Naive thymus-derived CD8-positive, alpha-beta T cell (primary cell): Measurements from ENCODE around the gene PFDN4. TPM values are rescaled to one million over a fixed set of nuclear protein-coding genes. Genes with fewer than 3 reads are reported as not detected.
"Not testable (repeated sequence)": the region's sequence is repeated elsewhere in the genome, so short reads cannot be mapped to it uniquely, and the experiment has no call there.

Source experiments
- ATAC-seq, 2 donors: fragments of 150-1000 bp; cut with Tn5 transposase in 1 of 2; sonication (Bioruptor Pico), chemical (Tn5 transposase) in 1 of 2; 1 replicate in 1 of 2; 2 replicates in 1 of 2; pipeline ENCODE4 v1.10.0; 2021; ENCODE audit warnings: mild to moderate bottlenecking in 2 of 2, moderate library complexity in 2 of 2
- POLR2A ChIA-PET: fragments of 350-600 bp; sonication (Branson Sonifier 250); formaldehyde crosslinking; loops from one replicate; lab custom pipeline; 2021; ENCODE audit warnings: antibody characterized with exemption; lab: Charles Lee
- DNase-seq, 10 donors: peaks; one replicate each; pipeline versions ENCODE4 v3.0.0 to v3.0.0-alpha.2; 2020 to 2022
- H3K27ac Mint-ChIP-seq, 10 donors: one replicate each; pipeline ENCODE4 v1.8.0; 2020 to 2022; ENCODE audit warnings: mild to moderate bottlenecking in 10 of 10, mixed read lengths in 10 of 10, moderate library complexity in 4 of 10, inconsistent platforms in 1 of 10
- H3K27me3 Mint-ChIP-seq, 5 donors: one replicate each; pipeline ENCODE4 v1.8.0; 2021 to 2022; ENCODE audit warnings: mixed read lengths in 5 of 5
- H3K36me3 Mint-ChIP-seq, 3 donors: one replicate each; pipeline ENCODE4 v1.8.0; 2020 to 2022; ENCODE audit warnings: mixed read lengths in 3 of 3, mild to moderate bottlenecking in 2 of 3, inconsistent platforms in 1 of 3
- H3K4me1 Mint-ChIP-seq, 4 donors: one replicate each; pipeline ENCODE4 v1.8.0; 2021 to 2022; ENCODE audit warnings: mixed read lengths in 4 of 4
- H3K4me3 Mint-ChIP-seq, 10 donors: one replicate each; pipeline ENCODE4 v1.8.0; 2020 to 2022; ENCODE audit warnings: mild to moderate bottlenecking in 10 of 10, mixed read lengths in 10 of 10, moderate library complexity in 6 of 10, inconsistent platforms in 1 of 10
- H3K9me3 Mint-ChIP-seq, 9 donors: one replicate each; pipeline ENCODE4 v1.8.0; 2020 to 2022; ENCODE audit warnings: mixed read lengths in 9 of 9, mild to moderate bottlenecking in 3 of 9, inconsistent platforms in 1 of 9, moderate library complexity in 1 of 9
- polyA plus RNA-seq, 3 donors: library from polyadenylated mRNA; unstranded; fragments of 300-500 nt; fragmentation: Illumina TruSeq; gene quantifications; one replicate each; pipeline ENCODE4 v1.2.3, GENCODE V29; 2021
- total RNA-seq, 8 experiments: library from RNA in 2 of 8; stranded (reverse) in 2 of 8; gene quantifications; one replicate each; pipeline ENCODE4 v1.2.3 and lab custom pipeline; 2021 to 2026

The PFDN4 gene
- total and polyA plus RNA-seq, 5 experiments from 2014 or later, result 20.0 to 68.7 (median 32.0) TPM

- POLR2A ChIA-PET, DNase-seq, ATAC-seq, H3K4me3 Mint-ChIP-seq, H3K27ac Mint-ChIP-seq, H3K27me3 Mint-ChIP-seq, H3K4me1 Mint-ChIP-seq: not testable (repeated sequence)
- Mint-ChIP-seq H3K9me3 (peaks cover 0 to 23% (median 4%) of the 10 kb centered on the region in 9 donors), H3K36me3 (peaks cover 0 to 11% (median 0%) of the 10 kb centered on the region in 3 donors)
Measured at GRCh38 chr20:54248705-54249104, 40.8 kb downstream of the PFDN4 start.

- Mint-ChIP-seq H3K9me3 (peaks cover 0 to 9% (median 4%) of the 10 kb centered on the region in 9 donors), H3K27ac (no peak overlapping the region), H3K36me3 (peaks cover 0 to 11% (median 0%) of the 10 kb centered on the region in 3 donors), H3K4me3 (no peak overlapping the region), H3K27me3 (peaks cover 0 to 5% (median 3%) of the 10 kb centered on the region in 5 donors), H3K4me1 (no peaks in the 10 kb centered on the region)
- ATAC-seq (no peak), DNase-seq (no peak)
- POLR2A ChIA-PET, result no interaction called here
Measured at GRCh38 chr20:54250691-54251090, 42.8 kb downstream of the PFDN4 start.

GRCh38 chr20:54251096-54251495 lies 43.2 kb downstream of the PFDN4 start:
- POLR2A ChIA-PET, result no interaction called here

DNA sequence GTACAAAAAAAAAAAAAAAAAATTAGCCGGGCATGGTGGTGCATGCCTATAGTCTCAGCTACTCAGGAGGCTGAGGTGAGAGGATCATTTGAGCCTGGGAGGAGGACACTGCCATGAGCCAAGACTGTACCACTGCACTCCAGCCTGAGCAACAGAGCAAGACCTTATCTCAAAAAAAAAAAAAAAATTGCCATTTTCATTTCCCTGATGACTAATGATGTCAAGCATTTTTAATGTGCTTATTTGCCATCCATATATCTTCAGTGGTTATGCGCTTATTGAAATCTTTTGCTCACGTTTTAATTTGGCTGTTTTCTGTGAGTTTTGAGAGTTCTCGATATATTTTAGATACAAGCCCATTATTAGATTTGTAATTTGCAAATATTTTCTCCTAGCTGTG lies 46.7 kb downstream of the PFDN4 start:
- POLR2A ChIA-PET, result no interaction called here

More at GRCh38 chr20:54251096-54251495, 43.2 kb downstream of the PFDN4 start:
- Mint-ChIP-seq H3K9me3 (peaks cover 0 to 9% (median 4%) of the 10 kb centered on the region in 9 donors), H3K27me3 (peaks cover 0 to 5% (median 3%) of the 10 kb centered on the region in 5 donors), H3K36me3 (peaks cover 0 to 11% (median 0%) of the 10 kb centered on the region in 3 donors), H3K4me3 (no peak overlapping the region), H3K27ac (no peak overlapping the region), H3K4me1 (no peaks in the 10 kb centered on the region)
- no peak for DNase-seq
- ATAC-seq, result no peak

DNA sequence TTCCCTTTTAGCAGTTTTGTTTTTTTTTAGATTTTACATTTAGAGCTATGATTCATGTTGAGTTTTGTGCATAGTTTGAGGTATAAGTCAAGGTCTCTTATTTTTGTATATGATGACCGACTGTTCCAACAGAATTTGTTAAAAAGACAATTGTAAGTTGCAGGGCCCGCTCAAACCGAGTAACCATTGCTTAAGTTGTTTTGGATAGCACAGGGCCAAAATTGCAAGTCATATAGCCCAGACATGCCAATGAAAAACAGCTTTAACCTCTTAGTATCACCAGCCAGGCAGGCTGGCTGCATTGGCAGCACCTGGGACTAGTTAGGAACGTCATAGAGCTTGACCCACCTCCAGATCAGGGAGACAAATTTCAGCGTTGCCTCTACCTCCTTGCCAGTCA lies 47.3 kb downstream of the PFDN4 start:
- Mint-ChIP-seq H3K36me3 (no peaks in the 10 kb centered on the region), H3K27ac (no peak overlapping the region), H3K9me3 (peaks cover 0 to 5% (median 0%) of the 10 kb centered on the region in 9 donors), H3K27me3 (peaks cover 0 to 3% (median 0%) of the 10 kb centered on the region in 5 donors), H3K4me1 (no peaks in the 10 kb centered on the region), H3K4me3 (no peak overlapping the region)
- DNase-seq, result no peak
- no peak for ATAC-seq
- POLR2A ChIA-PET, result no interaction called here

More for the DNA sequence above, 46.7 kb downstream of the PFDN4 start:
- no peak overlapping the region for H3K4me3 Mint-ChIP-seq
- H3K27ac Mint-ChIP-seq, result no peak overlapping the region
- H3K9me3 Mint-ChIP-seq, result peaks cover 0 to 5% (median 0%) of the 10 kb centered on the region in 9 donors
- no peak for ATAC-seq
- peaks cover 0 to 3% (median 0%) of the 10 kb centered on the region in 5 donors for H3K27me3 Mint-ChIP-seq
- no peaks in the 10 kb centered on the region for H3K4me1 Mint-ChIP-seq
- DNase-seq, result no peak
- H3K36me3 Mint-ChIP-seq, result no peaks in the 10 kb centered on the region

DNA sequence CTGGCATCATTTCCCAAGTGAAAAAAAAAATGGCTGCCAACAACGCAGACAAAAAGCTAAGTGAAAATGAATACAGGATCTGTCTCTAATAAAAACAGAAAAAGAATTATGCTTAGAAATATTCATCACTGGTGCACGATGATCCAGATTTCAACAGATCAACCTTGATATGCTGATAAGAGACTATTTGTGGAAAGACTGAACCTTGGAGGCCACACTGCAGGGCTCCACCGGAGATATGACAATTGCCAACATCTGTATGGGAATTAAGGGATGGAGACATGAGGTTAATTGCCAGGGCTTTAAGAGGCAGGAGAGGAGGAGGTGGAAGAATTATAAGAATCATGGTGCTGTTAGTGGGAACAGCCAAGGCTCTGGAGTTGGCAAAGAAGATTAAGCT lies 48.3 kb downstream of the PFDN4 start:
- no peak for DNase-seq
- H3K27me3 Mint-ChIP-seq, result peaks cover 0 to 4% (median 0%) of the 10 kb centered on the region in 5 donors
- no peak overlapping the region for H3K4me3 Mint-ChIP-seq
- H3K36me3 Mint-ChIP-seq, result no peaks in the 10 kb centered on the region
- no peak for ATAC-seq
- no peaks in the 10 kb centered on the region for H3K9me3 Mint-ChIP-seq
- POLR2A ChIA-PET, result no interaction called here
- no peak overlapping the region for H3K27ac Mint-ChIP-seq
- H3K4me1 Mint-ChIP-seq, result no peaks in the 10 kb centered on the region

DNA sequence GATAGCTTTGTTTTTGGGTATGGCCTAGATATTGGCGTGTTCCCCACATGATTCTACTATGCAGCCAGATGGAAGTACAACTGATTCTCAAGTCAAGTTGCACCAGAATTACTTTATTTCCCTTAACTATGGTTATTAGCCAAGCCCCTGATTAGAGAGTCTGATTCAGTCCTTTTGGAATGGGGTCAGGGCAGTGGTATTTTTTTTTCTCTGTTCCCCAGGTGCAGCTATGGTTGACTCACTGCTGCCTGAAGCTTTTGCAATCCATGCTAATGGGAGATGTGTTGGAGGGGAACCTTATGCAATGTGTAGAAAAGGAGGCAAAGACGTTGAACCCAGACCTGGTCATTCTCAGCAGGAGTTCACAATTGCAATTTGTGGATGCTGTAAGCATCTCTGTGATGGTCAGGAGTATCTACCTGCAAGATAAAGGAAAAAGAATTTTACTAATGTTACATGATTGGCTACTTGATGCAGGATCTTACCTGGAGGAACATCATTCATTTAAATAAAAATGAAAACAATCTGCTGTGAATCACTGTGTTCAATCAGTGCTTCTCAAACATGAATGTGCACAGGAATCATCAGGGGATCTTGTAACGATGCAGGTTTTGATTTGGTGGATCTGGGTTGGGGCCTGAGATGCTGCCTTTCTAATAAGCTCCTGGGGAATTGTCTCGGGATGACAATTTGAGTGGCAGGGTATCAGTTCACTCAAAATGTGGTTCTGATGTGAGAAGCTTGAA lies 49.4 kb downstream of the PFDN4 start:
- POLR2A ChIA-PET, result no interaction called here
- H3K27me3 Mint-ChIP-seq, result peaks cover 0 to 7% (median 0%) of the 10 kb centered on the region in 5 donors
- H3K4me3 Mint-ChIP-seq, result no peak overlapping the region
- ATAC-seq, result no peak
- no peaks in the 10 kb centered on the region for H3K4me1 Mint-ChIP-seq
- no peak for DNase-seq
- no peaks in the 10 kb centered on the region for H3K9me3 Mint-ChIP-seq
- no peak overlapping the region for H3K27ac Mint-ChIP-seq
- H3K36me3 Mint-ChIP-seq, result no peaks in the 10 kb centered on the region

- POLR2A ChIA-PET, result no interaction called here
- DNase-seq, result no peak
- peaks cover 0 to 12% (median 5%) of the 10 kb centered on the region in 5 donors for H3K27me3 Mint-ChIP-seq
Measured at GRCh38 chr20:54260116-54260515, 52.2 kb downstream of the PFDN4 start.

DNA sequence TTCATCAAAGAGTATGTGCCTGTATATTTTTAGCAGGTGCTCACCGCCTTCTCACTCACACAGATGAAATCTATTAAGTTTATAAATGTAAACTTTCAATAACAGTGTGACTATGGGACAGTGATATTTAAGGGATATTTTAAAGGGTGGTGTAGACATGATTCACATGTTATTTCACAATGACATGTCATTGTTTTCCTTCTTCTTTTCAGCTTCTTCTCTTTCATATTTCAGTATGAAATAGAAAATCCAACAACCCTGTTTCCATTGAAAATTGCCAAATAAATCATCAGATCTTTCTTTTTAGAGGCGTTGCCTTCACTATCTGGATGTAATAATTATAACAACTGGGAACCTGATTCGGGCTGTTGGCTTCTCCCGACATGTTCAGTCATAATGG lies 54.8 kb downstream of the PFDN4 start:
- no peak overlapping the region for H3K4me3 Mint-ChIP-seq
- ATAC-seq (no peak), DNase-seq (no peak)
- H3K27me3 Mint-ChIP-seq, result peaks cover 0 to 12% (median 5%) of the 10 kb centered on the region in 5 donors
- no peaks in the 10 kb centered on the region for H3K36me3 Mint-ChIP-seq
- no peaks in the 10 kb centered on the region for H3K9me3 Mint-ChIP-seq
- H3K27ac Mint-ChIP-seq, result no peak overlapping the region
- POLR2A ChIA-PET, result no interaction called here
- no peaks in the 10 kb centered on the region for H3K4me1 Mint-ChIP-seq

More at GRCh38 chr20:54260116-54260515, 52.2 kb downstream of the PFDN4 start:
- H3K9me3 Mint-ChIP-seq, result no peaks in the 10 kb centered on the region
- H3K36me3 Mint-ChIP-seq, result no peaks in the 10 kb centered on the region
- no peak overlapping the region for H3K4me3 Mint-ChIP-seq
- H3K4me1 Mint-ChIP-seq, result no peaks in the 10 kb centered on the region
- ATAC-seq, result no peak
- no peak overlapping the region for H3K27ac Mint-ChIP-seq

GRCh38 chr20:54263116-54263690 lies 55.3 kb downstream of the PFDN4 start:
- ATAC-seq (no peak), DNase-seq (no peak)
- Mint-ChIP-seq H3K27ac (no peak overlapping the region), H3K27me3 (peaks cover 0 to 14% (median 5%) of the 10 kb centered on the region in 5 donors), H3K9me3 (no peaks in the 10 kb centered on the region), H3K36me3 (no peaks in the 10 kb centered on the region), H3K4me1 (no peaks in the 10 kb centered on the region), H3K4me3 (no peak overlapping the region)
- POLR2A ChIA-PET, result no interaction called here

DNA sequence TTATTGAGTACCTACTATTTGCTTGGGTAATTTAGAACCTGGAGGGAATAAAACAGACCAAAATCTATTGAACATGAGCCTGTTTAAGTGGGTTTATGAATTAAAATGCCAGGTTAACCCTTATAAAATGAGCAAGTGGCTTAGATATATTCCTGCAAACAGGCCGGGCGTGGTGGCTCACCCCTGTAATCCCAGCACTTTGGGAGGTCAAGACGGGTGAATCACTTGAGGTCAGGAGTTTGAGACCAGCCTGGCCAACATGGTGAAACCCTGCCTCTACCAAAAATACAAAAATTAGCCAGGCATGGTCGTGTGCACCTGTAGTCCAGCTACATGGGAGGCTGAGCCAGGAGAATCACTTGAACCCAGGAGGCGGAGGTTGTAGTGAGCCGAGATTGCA lies 57.9 kb downstream of the PFDN4 start:
- H3K4me3 Mint-ChIP-seq, H3K27ac Mint-ChIP-seq, ATAC-seq, DNase-seq, POLR2A ChIA-PET, H3K4me1 Mint-ChIP-seq, H3K9me3 Mint-ChIP-seq, H3K36me3 Mint-ChIP-seq: not testable (repeated sequence)
- H3K27me3 Mint-ChIP-seq, result peaks cover 4 to 21% (median 8%) of the 10 kb centered on the region in 5 donors

- Mint-ChIP-seq H3K9me3 (no peaks in the 10 kb centered on the region), H3K27ac (no peak overlapping the region), H3K4me3 (no peak overlapping the region), H3K36me3 (peaks cover 0 to 4% (median 0%) of the 10 kb centered on the region in 3 donors), H3K4me1 (no peaks in the 10 kb centered on the region), H3K27me3 (peaks cover 0 to 21% (median 9%) of the 10 kb centered on the region in 5 donors)
- ATAC-seq (no peak), DNase-seq (no peak)
- POLR2A ChIA-PET, result no interaction called here
Measured at GRCh38 chr20:54266844-54267243, 59.0 kb downstream of the PFDN4 start.

DNA sequence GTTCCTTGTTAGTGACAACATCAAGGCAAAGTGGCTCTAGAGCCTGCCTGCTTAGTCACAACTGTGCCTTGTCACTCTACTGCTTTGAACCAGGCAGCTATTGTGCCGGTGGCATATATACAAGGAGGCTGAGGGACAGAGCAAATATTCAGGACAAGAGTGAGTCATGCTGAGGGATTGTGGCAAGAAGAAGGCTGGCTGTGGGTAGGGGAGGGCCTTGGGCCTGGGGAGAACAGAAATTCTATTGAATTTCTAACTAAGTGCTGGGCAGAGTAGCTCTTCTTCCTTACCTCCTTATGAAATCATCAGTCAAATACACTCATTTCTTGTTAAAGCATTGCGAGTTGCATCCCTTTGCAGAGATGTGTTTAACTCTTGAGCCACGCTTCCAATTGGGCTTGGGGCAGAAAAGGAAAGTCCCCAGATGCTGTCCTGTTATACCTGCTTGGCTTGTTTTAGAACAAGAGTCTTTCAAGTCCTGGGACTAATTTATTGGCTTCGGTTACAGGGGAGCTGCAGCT lies 59.7 kb downstream of the PFDN4 start:
- Mint-ChIP-seq H3K4me3 (no peak overlapping the region), H3K9me3 (no peaks in the 10 kb centered on the region), H3K4me1 (no peaks in the 10 kb centered on the region), H3K36me3 (peaks cover 0 to 4% (median 0%) of the 10 kb centered on the region in 3 donors), H3K27me3 (peaks cover under 1 to 27% (median 10%) of the 10 kb centered on the region in 5 donors), H3K27ac (no peak overlapping the region)
- DNase-seq (no peak), ATAC-seq (no peak)
- POLR2A ChIA-PET, result no interaction called here
